HUES64 (cell line): ENCODE measurements around the gene NFASC.

Experiments
- H3K27ac ChIP-seq: 2 replicates; pipeline ENCODE4 v1.7.0; 2013; ENCODE audit warnings: low read depth, low read length, inconsistent platforms
- H3K27me3 ChIP-seq: 2 replicates; pipeline ENCODE4 v1.6.1; 2013; ENCODE audit warnings: mild to moderate bottlenecking, low read length; ENCODE audit not compliant: insufficient read depth
- H3K36me3 ChIP-seq: 2 replicates; pipeline ENCODE4 v1.6.1; 2013; ENCODE audit warnings: mild to moderate bottlenecking, low read length; ENCODE audit not compliant: insufficient read depth
- H3K4me1 ChIP-seq: 2 replicates; pipeline ENCODE4 v1.6.1; 2013; ENCODE audit warnings: mild to moderate bottlenecking, low read length, moderate library complexity; ENCODE audit not compliant: insufficient read depth
- H3K4me3 ChIP-seq: 2 replicates; pipeline ENCODE4 v1.5.1; 2013; ENCODE audit warnings: mild to moderate bottlenecking, low read length, moderate library complexity
- H3K9ac ChIP-seq: 2 replicates; pipeline ENCODE4 v1.6.1; 2013; ENCODE audit warnings: mild to moderate bottlenecking, low read depth, low read length
- H3K9me3 ChIP-seq: 2 replicates; pipeline ENCODE4 v1.6.1; 2013; ENCODE audit warnings: low read depth, low read length; ENCODE audit not compliant: insufficient read depth
- WGBS: fragments of 150-250, 120-280 bp; methylation state at CpG from one replicate; pipeline ENCODE4 v1.1.7; 2013; ENCODE audit warnings: missing lambda C conversion rate; 5-methylcytosine and 5-hydroxymethylcytosine counted together

NFASC gene

DNA sequence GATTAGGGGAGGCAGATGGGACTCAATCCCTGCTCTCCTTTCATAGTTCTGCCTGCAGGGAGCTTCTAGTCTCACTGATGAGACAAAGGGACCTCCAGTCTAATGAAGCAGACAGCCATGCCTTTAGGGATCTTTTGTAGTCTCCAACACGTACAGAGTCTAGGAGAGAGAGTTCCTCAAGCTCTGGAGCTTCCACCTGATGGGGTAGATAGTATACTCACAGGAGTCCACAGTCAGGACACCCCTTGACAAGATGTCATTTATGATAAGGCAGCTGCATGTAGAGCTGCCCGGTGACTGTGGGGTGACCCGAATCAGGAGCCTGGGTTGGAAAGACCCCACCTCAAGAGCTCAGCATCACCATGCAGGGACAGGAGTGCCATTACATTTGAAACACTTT, 117.0 kb downstream of the NFASC start:
- peaks cover 5% of the 10 kb centered on the region; the same call in 1 of the 2 replicates for H3K27me3 ChIP-seq

DNA sequence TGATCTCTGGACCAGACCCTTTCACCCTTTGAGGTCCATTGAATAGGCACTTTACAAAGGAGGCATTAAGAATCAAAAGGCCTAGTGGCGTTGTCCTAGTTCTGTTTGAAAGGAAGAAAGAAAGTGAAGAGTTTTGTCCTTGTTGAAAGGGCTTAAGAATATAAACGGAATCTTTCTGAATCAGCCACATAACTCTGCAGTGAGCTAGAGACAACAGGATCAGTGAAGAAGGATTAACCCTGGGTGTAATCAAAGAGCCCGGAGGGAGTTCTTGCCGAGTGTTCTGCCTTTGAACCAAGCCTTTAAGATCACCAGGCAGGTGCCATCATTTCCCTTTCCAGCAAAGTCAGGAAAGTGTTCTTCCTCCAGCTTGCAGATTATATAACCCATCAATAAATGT, 117.5 kb downstream of the NFASC start:
- 84% methylated on average over 4 of the region's 4 CpGs for WGBS
- H3K4me3 ChIP-seq, result no peak overlapping the region
- no peak overlapping the region for H3K27ac ChIP-seq
- no peak overlapping the region for H3K9ac ChIP-seq
- H3K27me3 ChIP-seq, result peaks cover 5% of the 10 kb centered on the region; the same call in 1 of the 2 replicates
- no peaks in the 10 kb centered on the region for H3K36me3 ChIP-seq
- no peaks in the 10 kb centered on the region for H3K9me3 ChIP-seq
- peaks cover 27% of the 10 kb centered on the region for H3K4me1 ChIP-seq

More for the DNA sequence above, 117.0 kb downstream of the NFASC start:
- Histone ChIP-seq H3K36me3 (no peaks in the 10 kb centered on the region), H3K27ac (no peak overlapping the region), H3K9me3 (no peaks in the 10 kb centered on the region), H3K4me1 (peaks cover 27% of the 10 kb centered on the region), H3K4me3 (no peak overlapping the region), H3K9ac (no peak overlapping the region)
- WGBS, result 91% methylated on average over 3 of the region's 3 CpGs

DNA sequence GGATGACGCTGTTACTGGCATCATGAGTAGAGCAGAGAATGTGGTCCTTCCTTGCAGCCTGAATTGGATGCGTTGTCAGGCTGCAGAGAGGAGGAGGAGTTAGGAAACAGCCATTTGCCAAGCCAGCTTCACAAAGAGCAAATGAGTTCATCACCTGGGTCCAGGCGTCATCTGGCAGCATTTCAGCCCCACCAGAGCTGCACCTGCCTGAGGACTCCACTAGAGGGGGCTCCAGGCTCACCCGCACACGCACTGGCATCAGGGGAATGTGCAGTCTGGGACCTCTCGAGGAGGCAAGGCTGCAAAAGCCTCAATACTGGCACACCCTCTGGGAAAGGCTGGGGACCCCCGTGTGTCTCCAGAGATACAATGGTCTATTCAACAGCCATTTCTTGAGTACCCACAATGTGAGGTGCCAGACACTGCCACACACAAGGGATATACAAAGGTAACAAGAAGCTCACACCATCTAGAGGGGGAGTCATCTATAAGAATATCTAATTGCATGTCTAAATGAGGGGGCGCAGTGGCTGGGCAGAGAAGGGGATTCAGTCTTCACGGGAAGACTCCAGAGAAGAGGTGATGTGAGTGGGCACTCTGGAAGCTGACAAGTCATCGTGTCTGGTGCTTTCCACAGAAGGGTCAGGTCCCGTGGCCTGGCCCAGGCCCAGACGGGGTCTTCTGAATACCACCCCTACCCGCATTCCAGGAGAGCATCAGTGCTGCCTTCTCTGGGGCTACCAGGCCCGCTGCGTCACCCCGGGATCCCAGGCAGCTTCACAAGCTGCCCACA, 118.8 kb downstream of the NFASC start:
- H3K36me3 ChIP-seq, result no peaks in the 10 kb centered on the region
- H3K4me1 ChIP-seq, result peaks cover 27% of the 10 kb centered on the region
- 48% methylated on average over 16 of the region's 16 CpGs for WGBS
- no peak overlapping the region for H3K4me3 ChIP-seq
- H3K9me3 ChIP-seq, result no peaks in the 10 kb centered on the region
- H3K27ac ChIP-seq, result no peak overlapping the region
- no peak overlapping the region for H3K9ac ChIP-seq
- H3K27me3 ChIP-seq, result peaks cover 5% of the 10 kb centered on the region; the same call in 1 of the 2 replicates

DNA sequence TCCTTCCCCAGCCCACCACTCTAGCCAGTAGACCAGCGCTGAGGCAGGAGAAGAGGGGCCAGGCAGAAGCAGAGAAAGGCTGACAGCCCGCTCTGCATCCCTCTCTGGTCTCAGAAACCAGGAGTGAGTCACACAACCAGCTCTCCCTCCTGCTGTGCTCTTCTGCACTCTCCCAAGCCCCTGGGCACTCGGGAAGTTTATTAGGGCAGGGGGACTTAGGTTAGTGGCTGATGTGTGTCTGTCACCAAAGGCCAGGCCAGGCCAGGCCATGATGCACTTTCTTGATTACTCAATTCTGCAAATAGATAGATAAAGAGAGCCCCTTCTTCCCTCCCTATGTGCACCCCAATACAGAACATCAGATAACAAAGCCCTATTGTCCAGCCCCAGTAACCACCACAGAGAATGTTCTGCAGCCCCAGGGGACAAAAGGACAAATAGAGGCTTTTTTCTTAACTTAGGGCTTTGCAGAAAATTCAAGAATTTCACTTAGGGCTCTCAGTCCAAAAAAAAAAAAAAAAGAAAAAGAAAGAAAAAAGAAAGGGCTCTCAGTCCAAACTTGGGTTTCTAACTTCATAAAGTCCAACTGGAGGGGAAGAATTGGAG, 119.5 kb downstream of the NFASC start:
- Histone ChIP-seq H3K9ac (no peak overlapping the region), H3K4me1 (peaks cover 27% of the 10 kb centered on the region), H3K36me3 (no peaks in the 10 kb centered on the region), H3K9me3 (no peaks in the 10 kb centered on the region), H3K27ac (no peak overlapping the region), H3K27me3 (peaks cover 5% of the 10 kb centered on the region; the same call in 1 of the 2 replicates), H3K4me3 (no peak overlapping the region)
- WGBS, result 44% methylated on average over 3 of the region's 3 CpGs

DNA sequence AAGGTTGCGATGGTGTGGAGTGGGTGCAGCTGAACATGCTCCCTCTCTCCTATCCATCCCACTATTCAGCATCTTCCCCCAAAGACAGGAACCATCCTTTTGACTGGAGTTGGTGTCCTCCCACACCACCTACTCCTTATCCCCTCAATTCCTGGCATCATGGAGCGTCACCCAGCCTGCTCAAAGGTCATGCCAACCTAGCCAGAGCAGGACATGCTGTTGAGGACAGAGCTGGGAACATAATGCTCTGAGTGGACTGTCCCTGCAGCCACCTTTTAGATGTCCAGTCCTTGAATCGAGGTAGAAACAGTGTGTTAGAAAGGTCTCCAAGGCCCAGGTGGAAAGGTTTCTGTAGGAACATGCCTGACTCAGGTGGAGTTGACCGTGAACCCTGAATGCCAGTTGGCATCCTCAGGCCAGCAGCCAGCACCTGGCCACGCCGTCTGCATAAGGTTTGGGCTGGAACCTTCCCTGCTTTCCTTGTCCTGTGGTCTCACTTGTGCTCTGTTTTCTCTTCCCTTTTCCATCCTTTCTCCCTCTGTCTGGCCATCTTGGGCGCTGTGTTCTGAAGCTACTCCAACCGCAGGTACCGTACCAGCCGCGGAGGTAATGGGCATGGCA, 120.2 kb downstream of the NFASC start:
- peaks cover 27% of the 10 kb centered on the region for H3K4me1 ChIP-seq
- H3K4me3 ChIP-seq, result no peak overlapping the region
- no peak overlapping the region for H3K27ac ChIP-seq
- peaks cover 5% of the 10 kb centered on the region; the same call in 1 of the 2 replicates for H3K27me3 ChIP-seq
- WGBS, result 51% methylated on average over 11 of the region's 11 CpGs
- H3K9ac ChIP-seq, result no peak overlapping the region
- H3K36me3 ChIP-seq, result no peaks in the 10 kb centered on the region
- no peaks in the 10 kb centered on the region for H3K9me3 ChIP-seq

DNA sequence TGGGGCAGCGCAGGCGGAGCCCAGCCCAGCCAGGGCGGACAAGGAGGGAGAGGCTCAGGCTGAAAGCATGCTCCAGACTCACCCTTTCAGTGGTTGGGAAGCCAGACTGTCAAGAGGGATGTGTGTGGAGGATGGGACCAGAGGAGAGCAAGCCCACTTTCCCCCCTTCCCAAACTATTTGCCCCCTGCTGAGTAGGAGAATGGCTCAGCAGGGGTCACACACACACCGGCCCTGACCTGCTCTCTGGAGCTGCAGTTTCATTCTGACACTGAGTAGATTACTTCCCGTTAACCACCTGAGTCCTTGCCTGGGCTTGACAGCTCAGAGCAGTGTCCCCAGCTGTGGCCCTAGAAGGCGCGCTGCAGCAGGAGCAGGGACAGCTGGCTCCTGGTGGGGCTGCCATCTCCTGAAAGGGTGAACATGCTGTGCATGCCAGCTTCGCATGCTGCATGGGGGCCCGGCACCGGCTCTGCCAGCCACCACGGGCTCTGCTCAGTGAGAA, 120.7 kb downstream of the NFASC start:
- H3K9ac ChIP-seq, result no peak overlapping the region
- peaks cover 27% of the 10 kb centered on the region for H3K4me1 ChIP-seq
- no peak overlapping the region for H3K4me3 ChIP-seq
- H3K9me3 ChIP-seq, result no peaks in the 10 kb centered on the region
- WGBS, result 15% methylated on average over 11 of the region's 11 CpGs
- H3K27ac ChIP-seq, result no peak overlapping the region
- peaks cover 5% of the 10 kb centered on the region; the same call in 1 of the 2 replicates for H3K27me3 ChIP-seq
- H3K36me3 ChIP-seq, result no peaks in the 10 kb centered on the region

DNA sequence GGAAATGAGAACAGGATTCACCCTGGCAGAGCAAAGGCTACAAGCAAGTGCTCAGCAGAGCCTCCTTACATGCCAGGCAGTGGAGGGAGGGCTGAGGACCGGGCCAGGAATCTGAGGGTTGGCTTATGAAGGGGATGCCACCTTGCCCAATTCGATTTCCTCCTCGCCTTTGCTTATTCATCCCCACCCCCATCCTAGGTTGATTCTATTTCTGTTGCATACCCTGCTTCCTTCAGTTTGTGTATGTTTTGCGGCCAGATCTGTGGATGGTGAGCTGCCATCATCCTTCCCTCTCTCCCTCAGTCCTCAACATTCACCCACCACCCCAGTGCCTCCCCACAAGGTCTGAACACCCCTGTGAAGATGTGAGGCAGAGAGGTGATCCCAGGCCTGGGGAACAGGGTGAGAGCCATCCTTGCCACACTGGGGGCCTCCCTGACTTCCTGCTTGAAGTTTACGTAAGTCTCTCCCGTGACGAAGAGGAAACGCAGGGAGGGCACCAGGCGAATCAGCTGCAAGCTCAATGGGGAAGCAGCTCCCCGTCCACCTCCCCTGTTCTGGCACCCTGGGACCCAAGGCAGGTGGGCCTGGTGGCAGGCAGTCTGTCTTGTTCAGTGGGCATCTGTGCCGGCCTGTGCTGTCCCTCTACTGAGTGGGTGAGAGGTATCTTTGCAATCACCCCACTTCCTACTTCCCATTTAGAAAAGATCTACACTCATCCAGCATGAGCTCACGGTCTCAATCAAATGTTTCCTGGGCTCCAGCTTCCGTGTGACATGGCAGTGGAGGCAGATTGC, 121.7 kb downstream of the NFASC start:
- no peaks in the 10 kb centered on the region for H3K9me3 ChIP-seq
- 92% methylated on average over 13 of the region's 13 CpGs for WGBS
- H3K4me3 ChIP-seq, result no peak overlapping the region
- H3K4me1 ChIP-seq, result peaks cover 27% of the 10 kb centered on the region
- H3K9ac ChIP-seq, result no peak overlapping the region
- peaks cover 5% of the 10 kb centered on the region; the same call in 1 of the 2 replicates for H3K27me3 ChIP-seq
- H3K36me3 ChIP-seq, result no peaks in the 10 kb centered on the region
- H3K27ac ChIP-seq, result no peak overlapping the region

DNA sequence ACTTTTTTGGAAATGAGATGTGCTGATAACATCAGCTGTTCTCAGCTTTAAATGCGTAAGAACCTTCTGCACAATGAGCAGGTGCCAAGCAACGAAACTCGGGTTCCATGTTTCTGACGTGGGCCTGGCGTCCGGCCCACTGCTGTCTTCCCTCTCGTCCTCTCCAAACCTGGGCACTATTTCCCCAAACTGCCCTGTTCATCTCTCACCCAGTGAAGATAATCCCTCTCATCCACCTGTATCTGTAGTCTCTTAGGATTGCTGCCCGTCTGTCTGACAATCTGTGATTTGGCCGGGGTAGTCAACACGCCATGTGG, 122.3 kb downstream of the NFASC start:
- Histone ChIP-seq H3K36me3 (no peaks in the 10 kb centered on the region), H3K4me3 (no peak overlapping the region), H3K9ac (no peak overlapping the region), H3K9me3 (no peaks in the 10 kb centered on the region), H3K4me1 (peaks cover 27% of the 10 kb centered on the region), H3K27ac (no peak overlapping the region), H3K27me3 (peaks cover 5% of the 10 kb centered on the region; the same call in 1 of the 2 replicates)
- 94% methylated on average over 10 of the region's 10 CpGs for WGBS

DNA sequence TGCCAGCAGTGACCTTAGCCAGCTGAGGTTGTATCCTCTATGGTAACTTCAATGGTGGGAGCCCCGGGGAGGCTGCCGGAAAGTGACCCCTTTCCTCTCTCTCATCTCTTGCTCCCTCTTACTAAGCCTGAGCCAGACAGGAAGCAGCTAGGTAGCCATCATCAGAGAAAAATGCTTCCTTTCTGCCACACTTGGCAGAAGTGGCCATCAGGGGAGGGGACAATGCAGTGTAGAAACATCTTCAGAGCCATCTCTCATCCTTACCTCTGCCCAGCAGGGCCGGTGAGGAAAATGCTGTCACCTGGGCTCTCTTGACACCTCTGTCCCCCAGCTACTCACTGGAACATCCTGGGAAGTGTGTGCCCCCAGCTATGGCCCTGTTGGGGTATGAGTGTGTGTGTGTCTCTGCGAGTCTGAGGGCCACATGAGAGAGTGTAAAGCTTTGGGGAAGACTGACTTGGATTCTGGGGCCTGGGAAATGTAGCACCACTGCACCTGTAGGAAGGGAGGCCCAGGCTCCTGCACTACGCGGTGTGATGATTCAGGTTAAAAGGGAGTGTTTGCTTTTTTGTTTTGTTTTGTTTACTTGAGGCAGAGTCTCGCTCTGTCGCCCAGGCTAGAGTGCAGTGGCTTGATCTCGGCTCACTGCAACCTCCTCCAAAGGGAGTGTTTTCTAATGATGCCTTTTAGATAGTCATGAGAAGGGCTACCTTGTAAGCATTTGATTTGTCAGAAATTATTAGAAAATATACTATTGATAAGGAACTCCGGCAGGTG, 123.6 kb downstream of the NFASC start:
- Histone ChIP-seq H3K27me3 (peaks cover 5% of the 10 kb centered on the region; the same call in 1 of the 2 replicates), H3K4me1 (peaks cover 27% of the 10 kb centered on the region), H3K9me3 (no peaks in the 10 kb centered on the region), H3K9ac (no peak overlapping the region), H3K4me3 (no peak overlapping the region), H3K27ac (no peak overlapping the region), H3K36me3 (no peaks in the 10 kb centered on the region)
- WGBS, result 92% methylated on average over 10 of the region's 10 CpGs

DNA sequence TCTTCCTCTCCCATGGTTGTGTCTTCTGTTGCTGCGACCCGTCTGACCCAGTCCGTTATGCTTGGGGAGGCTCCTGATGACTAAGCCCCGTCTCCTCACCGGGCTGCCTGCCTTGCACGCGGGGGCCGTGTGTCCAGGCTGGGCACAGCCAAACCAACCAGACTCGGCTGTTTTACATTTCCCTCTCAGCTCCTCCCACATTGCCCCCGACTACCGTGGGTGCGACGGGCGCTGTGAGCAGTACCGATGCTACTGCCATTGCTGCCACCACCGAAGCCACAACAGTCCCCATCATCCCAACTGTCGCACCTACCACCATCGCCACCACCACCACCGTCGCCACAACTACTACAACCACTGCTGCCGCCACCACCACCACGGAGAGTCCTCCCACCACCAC, 126.3 kb downstream of the NFASC start:
- Histone ChIP-seq H3K9me3 (no peaks in the 10 kb centered on the region), H3K27ac (no peak overlapping the region), H3K4me3 (no peak overlapping the region), H3K9ac (no peak overlapping the region), H3K36me3 (no peaks in the 10 kb centered on the region), H3K27me3 (peaks cover 6% of the 10 kb centered on the region; the same call in 1 of the 2 replicates), H3K4me1 (peaks cover 4% of the 10 kb centered on the region; the same call in 1 of the 2 replicates)
- WGBS, result 95% methylated on average over 22 of the region's 22 CpGs
